DOHH2 (cell line): ENCODE results near the gene KRTAP17-1.
A peak's percentile ranks its signal among the peaks of the same experiment; 100 is the strongest.

Experiments used
- H3F3A ChIP-seq: fragments of 200-600 bp; sonication (generic), shearing (Covaris generic); 2 replicates; pipeline ENCODE4 v1.6.0; 2016; ENCODE audit warnings: antibody characterized with exemption, mild to moderate bottlenecking; ENCODE audit not compliant: control insufficient read depth, insufficient read depth
- H3K27ac ChIP-seq: fragments of 200-600 bp; sonication (generic); 2 replicates; pipeline ENCODE4 v1.5.1; 2014; ENCODE audit warnings: low read depth, mild to moderate bottlenecking, low read length, moderate library complexity
- H3K27me3 ChIP-seq: fragments of 200-600 bp; sonication (generic); 2 replicates; pipeline ENCODE4 v1.6.1; 2014; ENCODE audit warnings: mild to moderate bottlenecking, low read length, mixed read lengths; ENCODE audit not compliant: control insufficient read depth
- H3K36me3 ChIP-seq: fragments of 200-600 bp; sonication (generic); 2 replicates; pipeline ENCODE4 v1.6.1; 2014; ENCODE audit warnings: mild to moderate bottlenecking, low read length, moderate library complexity, mixed read lengths; ENCODE audit not compliant: control insufficient read depth
- H3K4me1 ChIP-seq: fragments of 200-600 bp; sonication (generic); 2 replicates; pipeline ENCODE4 v1.6.1; 2014; ENCODE audit warnings: mild to moderate bottlenecking, low read length, mixed read lengths; ENCODE audit not compliant: control insufficient read depth
- H3K4me2 ChIP-seq: fragments of 200-600 bp; sonication (generic); 2 replicates; pipeline ENCODE4 v1.6.0; 2014; ENCODE audit warnings: mild to moderate bottlenecking, low read length, moderate library complexity
- H3K4me3 ChIP-seq: fragments of 200-600 bp; sonication (generic); 2 replicates; pipeline ENCODE4 v1.5.1; 2014; ENCODE audit warnings: mild to moderate bottlenecking, low read length, mixed read lengths
- H3K79me2 ChIP-seq: fragments of 200-600 bp; sonication (generic); 2 replicates; pipeline ENCODE4 v1.6.1; 2014; ENCODE audit warnings: mild to moderate bottlenecking, low read length, mixed read lengths; ENCODE audit not compliant: control insufficient read depth
- H3K9me2 ChIP-seq: fragments of 200-600 bp; sonication (generic); replicated peaks from 2 replicates; pipeline ENCODE4 v1.6.1; 2014; ENCODE audit warnings: mild to moderate bottlenecking, low read length, mixed read lengths; ENCODE audit not compliant: control insufficient read depth
- H3K9me3 ChIP-seq: fragments of 200-600 bp; sonication (generic); 2 replicates; pipeline ENCODE4 v1.6.1; 2014; ENCODE audit warnings: antibody characterized with exemption, low read length, mixed read lengths; ENCODE audit not compliant: control insufficient read depth, insufficient read depth
- H4K20me1 ChIP-seq: fragments of 200-600 bp; sonication (generic); 2 replicates; pipeline ENCODE4 v1.6.0; 2014; ENCODE audit warnings: low read depth, mild to moderate bottlenecking, antibody characterized with exemption, low read length, moderate library complexity; ENCODE audit not compliant: control insufficient read depth, insufficient read depth
- EZH2phosphoT487 ChIP-seq: fragments of 200-600 bp; sonication (generic); IDR thresholded peaks from 2 replicates; pipeline ENCODE4 v1.6.1; 2017; ENCODE audit warnings: borderline replicate concordance, mild to moderate bottlenecking, antibody characterized with exemption, low read length, moderate library complexity, mixed read lengths
- TF ChIP-seq, protein P1 (sequence below): fragments of 200-600 bp; sonication (generic); IDR thresholded peaks from one replicate; pipeline ENCODE4 v1.5.1; 2014; ENCODE audit warnings: antibody characterized with exemption, mild to moderate bottlenecking, low read depth, low read length; ENCODE audit not compliant: poor library complexity, severe bottlenecking

Gene KRTAP17-1

GRCh38 chr17:41308918-41309359 is 6.6 kb downstream of the KRTAP17-1 start, which contains the start of gene KRTAP16-1:
KRTAP16-1 (minus strand) TSS chr17:41309309; CDS start chr17:41309253, 56 bp downstream.
- no peak for TF ChIP-seq EZH2phosphoT487
- TF ChIP-seq, protein P1, sequence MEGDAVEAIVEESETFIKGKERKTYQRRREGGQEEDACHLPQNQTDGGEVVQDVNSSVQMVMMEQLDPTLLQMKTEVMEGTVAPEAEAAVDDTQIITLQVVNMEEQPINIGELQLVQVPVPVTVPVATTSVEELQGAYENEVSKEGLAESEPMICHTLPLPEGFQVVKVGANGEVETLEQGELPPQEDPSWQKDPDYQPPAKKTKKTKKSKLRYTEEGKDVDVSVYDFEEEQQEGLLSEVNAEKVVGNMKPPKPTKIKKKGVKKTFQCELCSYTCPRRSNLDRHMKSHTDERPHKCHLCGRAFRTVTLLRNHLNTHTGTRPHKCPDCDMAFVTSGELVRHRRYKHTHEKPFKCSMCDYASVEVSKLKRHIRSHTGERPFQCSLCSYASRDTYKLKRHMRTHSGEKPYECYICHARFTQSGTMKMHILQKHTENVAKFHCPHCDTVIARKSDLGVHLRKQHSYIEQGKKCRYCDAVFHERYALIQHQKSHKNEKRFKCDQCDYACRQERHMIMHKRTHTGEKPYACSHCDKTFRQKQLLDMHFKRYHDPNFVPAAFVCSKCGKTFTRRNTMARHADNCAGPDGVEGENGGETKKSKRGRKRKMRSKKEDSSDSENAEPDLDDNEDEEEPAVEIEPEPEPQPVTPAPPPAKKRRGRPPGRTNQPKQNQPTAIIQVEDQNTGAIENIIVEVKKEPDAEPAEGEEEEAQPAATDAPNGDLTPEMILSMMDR: no peak
- Histone ChIP-seq H3K27me3 (no peaks in the 10 kb centered on the region), H3F3A (peaks cover 20% of the 10 kb centered on the region), H3K79me2 (no peaks in the 10 kb centered on the region), H4K20me1 (peaks cover 4% of the 10 kb centered on the region; the same call in 1 of the 2 replicates), H3K4me2 (peak within 1 kb of the TSS; percentile 66), H3K4me3 (peak within 1 kb of the TSS; percentile 48), H3K4me1 (peaks cover 46% of the 10 kb centered on the region), H3K27ac (peak within 1 kb of the TSS; percentile 91), H3K9me3 (no peaks in the 10 kb centered on the region), H3K9me2 (no peaks in the 10 kb centered on the region), H3K36me3 (no peaks in the 10 kb centered on the region)

DNA sequence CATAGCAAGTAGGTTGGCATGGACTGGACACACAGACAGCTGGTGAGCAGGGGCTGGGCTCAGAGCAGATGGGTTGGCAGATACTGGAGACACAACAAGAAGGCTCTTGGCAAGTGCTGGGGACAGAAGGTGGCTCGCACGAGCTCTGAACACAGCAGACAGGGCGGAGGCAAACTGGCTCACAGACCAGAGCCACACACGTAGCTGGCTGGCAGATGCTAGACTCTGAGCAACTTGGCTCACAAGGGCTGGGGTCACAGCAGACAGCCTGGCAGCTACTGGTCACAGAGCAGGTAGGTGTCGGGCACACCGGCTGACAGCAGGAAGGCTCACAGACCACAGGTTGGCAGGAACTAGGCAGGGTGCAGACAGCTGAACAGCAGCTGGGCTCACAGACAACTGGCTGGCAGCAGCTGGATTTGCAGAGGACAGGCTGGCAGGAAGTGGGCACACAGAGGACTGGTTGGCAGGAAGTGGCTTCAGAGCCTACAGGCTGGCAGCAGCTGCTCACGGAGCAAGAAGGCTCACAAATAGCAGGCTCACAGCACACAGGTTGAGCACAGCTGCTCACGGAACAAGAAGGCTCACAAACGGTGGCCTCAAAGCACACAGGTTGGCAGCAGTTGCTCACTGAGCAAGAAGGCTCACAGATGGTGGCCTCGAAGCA is 7.1 kb downstream of the KRTAP17-1 start:
- Histone ChIP-seq H3K4me2 (peak overlapping the region; percentile 66), H3K9me2 (no peaks in the 10 kb centered on the region), H4K20me1 (peaks cover 4% of the 10 kb centered on the region; the same call in 1 of the 2 replicates), H3K4me1 (peaks cover 51% of the 10 kb centered on the region), H3F3A (peaks cover 20% of the 10 kb centered on the region), H3K27me3 (no peaks in the 10 kb centered on the region), H3K4me3 (peak overlapping the region; percentile 48), H3K79me2 (no peaks in the 10 kb centered on the region), H3K9me3 (no peaks in the 10 kb centered on the region), H3K27ac (peak overlapping the region; percentile 91), H3K36me3 (no peaks in the 10 kb centered on the region)
- TF ChIP-seq, protein P1: no peak
- no peak for TF ChIP-seq EZH2phosphoT487

GRCh38 chr17:41307647-41308046 is 7.9 kb downstream of the KRTAP17-1 start:
- H3F3A ChIP-seq: peaks cover 20% of the 10 kb centered on the region
- peaks cover 56% of the 10 kb centered on the region for H3K4me1 ChIP-seq
- no peaks in the 10 kb centered on the region for H3K79me2 ChIP-seq
- no peak for TF ChIP-seq EZH2phosphoT487
- TF ChIP-seq, protein P1: no peak
- H3K36me3 ChIP-seq: no peaks in the 10 kb centered on the region
- peak overlapping the region; percentile 40; the same call in 1 of the 2 replicates for H3K4me3 ChIP-seq
- peak overlapping the region; percentile 91 for H3K27ac ChIP-seq
- H4K20me1 ChIP-seq: peaks cover 4% of the 10 kb centered on the region; the same call in 1 of the 2 replicates
- no peaks in the 10 kb centered on the region for H3K9me2 ChIP-seq
- H3K4me2 ChIP-seq: peak overlapping the region; percentile 66
- H3K9me3 ChIP-seq: no peaks in the 10 kb centered on the region
- no peaks in the 10 kb centered on the region for H3K27me3 ChIP-seq
